Breast epithelium (tissue), 3 donors: ENCODE results near the gene SEC14L1.
A peak's percentile ranks its signal among the peaks of the same experiment; 100 is the strongest.

Experiments
- POLR2A ChIP-seq: fragments of 450-650 bp; IDR thresholded peaks from one replicate; pipeline ENCODE4 v1.6.1; 2016; ENCODE audit warnings: antibody characterized with exemption, mild to moderate bottlenecking, moderate library complexity
- POLR2AphosphoS5 ChIP-seq, 3 donors: sonication (generic); formaldehyde crosslinking; IDR thresholded peaks; one replicate each; pipeline ENCODE4 v1.6.1; 2017; ENCODE audit warnings: antibody characterized with exemption in 3 of 3
- TF ChIP-seq, protein P1 (sequence below), 3 donors: fragments of 450-650 bp; IDR thresholded peaks; one replicate each; pipeline ENCODE4 v1.5.1; 2016 to 2017; ENCODE audit warnings: antibody characterized with exemption in 3 of 3, mild to moderate bottlenecking in 3 of 3, moderate library complexity in 3 of 3

DNA sequence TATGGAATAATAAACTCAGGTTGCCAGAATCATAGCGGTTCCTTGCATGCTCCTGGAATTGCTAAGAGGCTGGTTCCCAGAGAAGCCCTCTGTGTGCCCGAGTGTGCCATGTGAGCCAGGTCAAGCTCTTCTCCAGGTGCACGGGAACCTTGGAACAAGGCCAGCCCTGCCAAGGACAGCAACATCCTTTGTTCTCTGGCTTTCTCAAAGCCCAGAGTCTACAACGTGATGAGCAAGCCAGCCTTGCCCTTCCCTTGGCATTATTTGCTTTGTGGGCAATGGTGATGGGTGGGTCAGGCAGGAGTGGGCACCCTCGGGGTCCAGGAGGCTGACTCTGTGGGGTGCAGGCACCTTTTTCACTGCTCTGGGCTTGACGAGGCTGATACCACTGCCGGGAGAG, 14.2 kb upstream of the SEC14L1 start:
- TF ChIP-seq, protein P1, sequence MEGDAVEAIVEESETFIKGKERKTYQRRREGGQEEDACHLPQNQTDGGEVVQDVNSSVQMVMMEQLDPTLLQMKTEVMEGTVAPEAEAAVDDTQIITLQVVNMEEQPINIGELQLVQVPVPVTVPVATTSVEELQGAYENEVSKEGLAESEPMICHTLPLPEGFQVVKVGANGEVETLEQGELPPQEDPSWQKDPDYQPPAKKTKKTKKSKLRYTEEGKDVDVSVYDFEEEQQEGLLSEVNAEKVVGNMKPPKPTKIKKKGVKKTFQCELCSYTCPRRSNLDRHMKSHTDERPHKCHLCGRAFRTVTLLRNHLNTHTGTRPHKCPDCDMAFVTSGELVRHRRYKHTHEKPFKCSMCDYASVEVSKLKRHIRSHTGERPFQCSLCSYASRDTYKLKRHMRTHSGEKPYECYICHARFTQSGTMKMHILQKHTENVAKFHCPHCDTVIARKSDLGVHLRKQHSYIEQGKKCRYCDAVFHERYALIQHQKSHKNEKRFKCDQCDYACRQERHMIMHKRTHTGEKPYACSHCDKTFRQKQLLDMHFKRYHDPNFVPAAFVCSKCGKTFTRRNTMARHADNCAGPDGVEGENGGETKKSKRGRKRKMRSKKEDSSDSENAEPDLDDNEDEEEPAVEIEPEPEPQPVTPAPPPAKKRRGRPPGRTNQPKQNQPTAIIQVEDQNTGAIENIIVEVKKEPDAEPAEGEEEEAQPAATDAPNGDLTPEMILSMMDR (IDR thresholded peaks at IDR 0.05): no peak
- TF ChIP-seq POLR2A (no peak), POLR2AphosphoS5 (IDR thresholded peaks at IDR 0.05) (peak in 2 of 3 donors; percentile 18 to 39)
